Activated naive CD8-positive, alpha-beta T cell treated with anti-CD3 and anti-CD28 coated beads, Interleukin-2, amount 50 U/mL, for 24 hours (primary cell): ENCODE measurements around the gene CEP85.
"Not testable (repeated sequence)": the region's sequence is repeated elsewhere in the genome, so short reads cannot be mapped to it uniquely, and the experiment has no call there.

Experiments used
- ATAC-seq: fragments of 150-1000 bp; cut with Tn5 transposase; one replicate; pipeline ENCODE4 v1.10.0; 2021
- DNase-seq: peaks from one replicate; pipeline ENCODE4 v3.0.0; 2021
- H3K27ac Mint-ChIP-seq: one replicate; pipeline ENCODE4 v1.8.0; 2021; ENCODE audit warnings: mild to moderate bottlenecking, mixed read lengths
- H3K27me3 Mint-ChIP-seq: one replicate; pipeline ENCODE4 v1.8.0; 2021; ENCODE audit warnings: mixed read lengths
- H3K36me3 Mint-ChIP-seq: one replicate; pipeline ENCODE4 v1.8.0; 2021; ENCODE audit warnings: low read depth, mixed read lengths
- H3K4me1 Mint-ChIP-seq: one replicate; pipeline ENCODE4 v1.8.0; 2021; ENCODE audit warnings: mixed read lengths
- H3K4me3 Mint-ChIP-seq: one replicate; pipeline ENCODE4 v1.8.0; 2021; ENCODE audit warnings: mild to moderate bottlenecking, moderate library complexity, mixed read lengths
- H3K9me3 Mint-ChIP-seq: one replicate; pipeline ENCODE4 v1.8.0; 2021; ENCODE audit warnings: mixed read lengths

Gene CEP85

GRCh38 chr1:26288311-26288941 lies 54.4 kb downstream of the CEP85 start:
- peaks cover 91% of the 10 kb centered on the region for H3K4me1 Mint-ChIP-seq
- peak; percentile 53 for ATAC-seq
- DNase-seq: peak; percentile 71
- H3K27me3 Mint-ChIP-seq: no peaks in the 10 kb centered on the region
- peak overlapping the region; percentile 48 for H3K4me3 Mint-ChIP-seq
- no peaks in the 10 kb centered on the region for H3K9me3 Mint-ChIP-seq
- peaks cover 20% of the 10 kb centered on the region for H3K36me3 Mint-ChIP-seq
- peak overlapping the region; percentile 98 for H3K27ac Mint-ChIP-seq

GRCh38 chr1:26289158-26290059 lies 55.4 kb downstream of the CEP85 start:
- H3K4me1 Mint-ChIP-seq: peaks cover 81% of the 10 kb centered on the region
- peaks cover 17% of the 10 kb centered on the region for H3K36me3 Mint-ChIP-seq
- peak overlapping the region; percentile 98 for H3K27ac Mint-ChIP-seq
- DNase-seq (peak; percentile 61), ATAC-seq (peak; percentile 8)
- H3K9me3 Mint-ChIP-seq: no peaks in the 10 kb centered on the region
- H3K27me3 Mint-ChIP-seq: no peaks in the 10 kb centered on the region
- H3K4me3 Mint-ChIP-seq: peak overlapping the region; percentile 45

GRCh38 chr1:26290122-26290881 lies 56.3 kb downstream of the CEP85 start:
- peaks cover 72% of the 10 kb centered on the region for H3K4me1 Mint-ChIP-seq
- H3K27ac Mint-ChIP-seq: peak overlapping the region; percentile 98
- H3K27me3 Mint-ChIP-seq: no peaks in the 10 kb centered on the region
- peaks cover 8% of the 10 kb centered on the region for H3K36me3 Mint-ChIP-seq
- H3K9me3 Mint-ChIP-seq: no peaks in the 10 kb centered on the region
- peak; percentile 31 for DNase-seq
- peak overlapping the region; percentile 45 for H3K4me3 Mint-ChIP-seq
- ATAC-seq: peak; percentile 4

- Mint-ChIP-seq H3K9me3 (no peaks in the 10 kb centered on the region), H3K4me1 (peaks cover 66% of the 10 kb centered on the region), H3K36me3 (peaks cover 7% of the 10 kb centered on the region), H3K4me3 (no peak overlapping the region), H3K27ac (peak overlapping the region; percentile 98), H3K27me3 (no peaks in the 10 kb centered on the region)
- no peak for ATAC-seq
- no peak for DNase-seq
Measured at GRCh38 chr1:26290882-26291261, 56.9 kb downstream of the CEP85 start.

- peak overlapping the region; percentile 98 for H3K27ac Mint-ChIP-seq
- DNase-seq (no peak), ATAC-seq (no peak)
- no peak overlapping the region for H3K4me3 Mint-ChIP-seq
- H3K36me3 Mint-ChIP-seq: peaks cover 12% of the 10 kb centered on the region
- H3K9me3 Mint-ChIP-seq: no peaks in the 10 kb centered on the region
- peaks cover 61% of the 10 kb centered on the region for H3K4me1 Mint-ChIP-seq
- H3K27me3 Mint-ChIP-seq: no peaks in the 10 kb centered on the region
Measured at GRCh38 chr1:26291433-26291832, 57.4 kb downstream of the CEP85 start.

GRCh38 chr1:26291939-26292338 lies 57.9 kb downstream of the CEP85 start:
- DNase-seq (no peak), ATAC-seq (no peak)
- H3K27ac Mint-ChIP-seq: peak overlapping the region; percentile 64
- no peaks in the 10 kb centered on the region for H3K9me3 Mint-ChIP-seq
- no peaks in the 10 kb centered on the region for H3K27me3 Mint-ChIP-seq
- H3K4me1 Mint-ChIP-seq: peaks cover 56% of the 10 kb centered on the region
- no peak overlapping the region for H3K4me3 Mint-ChIP-seq
- H3K36me3 Mint-ChIP-seq: peaks cover 11% of the 10 kb centered on the region

- H3K27ac Mint-ChIP-seq, H3K9me3 Mint-ChIP-seq, ATAC-seq, H3K4me3 Mint-ChIP-seq, H3K27me3 Mint-ChIP-seq, H3K36me3 Mint-ChIP-seq, DNase-seq: not testable (repeated sequence)
- peaks cover 48% of the 10 kb centered on the region for H3K4me1 Mint-ChIP-seq
Measured at GRCh38 chr1:26292735-26293134, 58.7 kb downstream of the CEP85 start.

- peaks cover 8% of the 10 kb centered on the region for H3K36me3 Mint-ChIP-seq
- no peaks in the 10 kb centered on the region for H3K9me3 Mint-ChIP-seq
- no peaks in the 10 kb centered on the region for H3K27me3 Mint-ChIP-seq
- ATAC-seq (no peak), DNase-seq (no peak)
- H3K4me3 Mint-ChIP-seq: no peak overlapping the region
- peaks cover 35% of the 10 kb centered on the region for H3K4me1 Mint-ChIP-seq
- no peak overlapping the region for H3K27ac Mint-ChIP-seq
Measured at GRCh38 chr1:26293911-26294463, 60.0 kb downstream of the CEP85 start.

- Mint-ChIP-seq H3K27ac (no peak overlapping the region), H3K4me3 (no peak overlapping the region), H3K9me3 (no peaks in the 10 kb centered on the region), H3K27me3 (no peaks in the 10 kb centered on the region), H3K4me1 (peaks cover 22% of the 10 kb centered on the region), H3K36me3 (peaks cover 11% of the 10 kb centered on the region)
- no peak for DNase-seq
- ATAC-seq: no peak
Measured at GRCh38 chr1:26295194-26296138, 61.5 kb downstream of the CEP85 start.

GRCh38 chr1:26296340-26297056 lies 62.5 kb downstream of the CEP85 start:
- ATAC-seq: no peak

GRCh38 chr1:26297057-26297790 lies 63.2 kb downstream of the CEP85 start:
- DNase-seq (no peak), ATAC-seq (no peak)
- no peaks in the 10 kb centered on the region for H3K27me3 Mint-ChIP-seq
- no peak overlapping the region for H3K4me3 Mint-ChIP-seq
- H3K9me3 Mint-ChIP-seq: no peaks in the 10 kb centered on the region
- no peak overlapping the region for H3K27ac Mint-ChIP-seq
- peaks cover 11% of the 10 kb centered on the region for H3K36me3 Mint-ChIP-seq
- peaks cover 5% of the 10 kb centered on the region for H3K4me1 Mint-ChIP-seq

More at GRCh38 chr1:26296340-26297056, 62.5 kb downstream of the CEP85 start:
- Mint-ChIP-seq H3K9me3 (no peaks in the 10 kb centered on the region), H3K27me3 (no peaks in the 10 kb centered on the region), H3K36me3 (peaks cover 11% of the 10 kb centered on the region), H3K4me1 (peaks cover 12% of the 10 kb centered on the region), H3K27ac (no peak overlapping the region), H3K4me3 (no peak overlapping the region)
- no peak for DNase-seq

- H3K36me3 Mint-ChIP-seq: peaks cover 11% of the 10 kb centered on the region
- ATAC-seq: no peak
Measured at GRCh38 chr1:26297791-26298124, 63.8 kb downstream of the CEP85 start.

More at GRCh38 chr1:26297791-26298124, 63.8 kb downstream of the CEP85 start:
- H3K4me3 Mint-ChIP-seq: no peak overlapping the region
- H3K9me3 Mint-ChIP-seq: no peaks in the 10 kb centered on the region
- no peaks in the 10 kb centered on the region for H3K27me3 Mint-ChIP-seq
- H3K4me1 Mint-ChIP-seq: peaks cover 2% of the 10 kb centered on the region
- no peak for DNase-seq
- H3K27ac Mint-ChIP-seq: no peak overlapping the region
